ENCODE data around the gene LFNG.
"Not testable (repeated sequence)": the region's sequence is repeated elsewhere in the genome, so short reads cannot be mapped to it uniquely, and the experiment has no call there.

Gene LFNG

DNA sequence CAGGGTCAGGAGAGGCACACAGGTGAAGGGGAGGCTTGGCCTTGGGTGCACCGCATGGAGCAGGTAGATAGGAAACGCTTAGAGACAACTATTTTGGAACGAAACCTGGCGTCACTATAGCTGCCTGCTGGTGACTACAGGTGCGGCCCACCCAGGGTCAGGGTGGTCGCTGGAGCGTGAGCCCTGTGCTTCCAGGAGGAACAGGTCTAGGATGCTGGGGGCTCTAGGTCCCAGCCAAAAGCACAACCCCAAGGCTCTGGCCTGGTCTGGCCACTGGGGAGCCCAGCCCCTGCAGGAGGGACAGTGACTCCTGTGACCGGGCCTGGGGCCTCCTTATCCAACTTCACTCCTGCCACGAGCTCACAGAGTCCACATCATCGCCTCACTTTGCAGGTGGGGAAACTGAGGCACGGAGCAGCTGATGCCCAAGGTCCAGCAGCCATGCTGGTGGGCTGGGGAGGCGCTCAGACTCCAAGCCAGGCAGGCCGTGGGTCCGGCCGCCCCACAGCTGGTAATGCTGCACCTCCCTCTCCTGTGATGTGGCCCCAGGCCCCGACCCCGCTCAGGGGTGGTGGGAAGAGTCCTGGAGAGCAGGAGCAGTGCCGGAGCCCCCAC, 9.0 kb downstream of the LFNG start:
- no peak overlapping the region for H3K4me3 ChIP-seq (ENCODE audit: low read depth, low read length)
- ChIA-PET POLR2A (no interaction called here), CTCF (interaction anchor here (1.3 kb wide), 1 partner anchor 40 kb away, joined by 3 read pairs; no protein-coding TSS in a partner anchor)
- no peak for TF ChIP-seq CTCF (IDR thresholded peaks at IDR 0.05; ENCODE audit: insufficient read depth, low read length, missing control alignments)
- no peak for DNase-seq (ENCODE audit: low read depth, low spot score)

- DNase-seq (ENCODE audit: low read depth, low spot score), result no peak
- TF ChIP-seq CTCF (IDR thresholded peaks at IDR 0.05; ENCODE audit: insufficient read depth, low read length, missing control alignments), result no peak
- H3K4me3 ChIP-seq (ENCODE audit: low read depth, low read length), result no peak overlapping the region
- POLR2A ChIA-PET, result no interaction called here
- CTCF ChIA-PET, result interaction anchor here (0.5 to 1.8 kb wide), 3 partner anchors 9 to 49 kb away, joined by 3 to 5 read pairs (median 3); no protein-coding TSS in a partner anchor
Measured at GRCh38 chr7:2529161-2530070, 9.8 kb downstream of the LFNG start.

DNA sequence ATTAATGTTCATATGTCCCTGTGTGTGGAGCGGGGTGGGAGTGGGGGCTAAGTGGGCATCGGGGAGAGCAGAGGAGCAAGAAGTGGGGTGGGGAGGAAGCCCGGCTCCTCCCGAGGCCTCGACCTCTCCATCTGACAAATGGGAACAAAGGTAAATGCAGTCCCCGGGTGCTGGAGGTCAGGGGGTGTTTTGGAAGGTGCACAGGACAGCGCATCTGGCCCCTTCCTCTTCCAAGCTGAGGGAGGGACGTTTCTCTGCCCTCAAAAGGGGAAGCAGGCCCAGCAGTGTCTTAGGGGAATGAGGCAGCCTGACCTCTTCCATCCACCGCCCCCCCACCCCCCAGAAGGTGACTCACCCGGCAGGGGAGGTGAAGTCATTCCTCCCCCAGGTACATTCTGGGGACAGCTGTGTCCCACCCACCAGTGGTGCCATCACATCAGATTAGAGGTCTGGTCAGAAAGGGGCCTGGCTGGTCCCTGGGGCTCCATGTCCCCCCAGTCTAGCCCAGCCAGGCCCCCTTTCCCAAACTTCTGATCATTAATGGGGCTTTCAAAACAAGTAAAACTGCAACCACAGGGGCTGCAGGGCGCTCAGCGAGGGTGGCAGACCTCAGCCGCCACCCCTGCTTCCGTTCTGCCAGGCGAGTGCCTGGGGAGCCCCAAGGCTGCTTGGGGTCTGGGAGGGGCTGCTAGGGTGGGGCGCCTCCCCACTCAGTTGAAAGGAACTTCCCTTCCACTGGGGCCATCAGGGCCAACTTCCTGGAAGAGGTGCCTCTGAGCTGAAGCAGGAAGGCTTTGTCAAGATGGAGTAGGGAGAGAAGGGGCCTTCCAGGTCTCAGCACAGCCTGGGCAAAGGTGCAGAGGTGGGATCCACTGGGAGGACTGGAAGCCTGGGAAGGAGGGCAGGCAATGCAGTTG, 10.8 kb downstream of the LFNG start:
- ChIA-PET POLR2A (no interaction called here), CTCF (interaction anchor here (0.5 to 1.8 kb wide), 2 partner anchors 10 to 48 kb away, joined by 3 to 5 read pairs; no protein-coding TSS in a partner anchor)
- DNase-seq (ENCODE audit: low read depth, low spot score), result no peak
- TF ChIP-seq CTCF (IDR thresholded peaks at IDR 0.05; ENCODE audit: insufficient read depth, low read length, missing control alignments), result no peak
- H3K4me3 ChIP-seq (ENCODE audit: low read depth, low read length), result no peak overlapping the region

GRCh38 chr7:2530994-2531795, 11.6 kb downstream of the LFNG start:
- CTCF ChIA-PET, result interaction anchor here (1.8 kb wide), 1 partner anchor 11 kb away, joined by 5 read pairs; no protein-coding TSS in a partner anchor
- DNase-seq (ENCODE audit: low read depth, low spot score); H3K4me3 ChIP-seq (ENCODE audit: low read depth, low read length); POLR2A ChIA-PET: not testable (repeated sequence)

DNA sequence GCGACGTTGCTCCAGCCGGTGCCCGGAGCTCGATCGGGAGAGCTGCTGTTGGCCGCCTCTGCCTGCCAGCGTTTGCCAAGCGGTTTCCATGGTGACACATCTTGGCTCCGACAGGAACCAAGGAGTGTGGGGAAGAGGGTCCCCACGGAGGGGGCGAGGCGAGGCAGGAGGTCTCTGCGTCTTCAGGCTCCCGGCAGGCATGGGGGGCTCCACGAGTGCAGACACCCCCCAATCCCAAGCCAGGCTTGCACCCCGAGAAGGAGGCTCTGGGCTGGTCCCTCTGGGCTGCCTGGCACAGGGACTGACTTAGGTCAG, 12.2 kb downstream of the LFNG start:
- DNase-seq (ENCODE audit: low read depth, low spot score); POLR2A ChIA-PET; H3K4me3 ChIP-seq (ENCODE audit: low read depth, low read length); CTCF ChIA-PET: not testable (repeated sequence)

GRCh38 chr7:2532199-2532772, 12.7 kb downstream of the LFNG start:
- POLR2A ChIA-PET; H3K4me3 ChIP-seq (ENCODE audit: low read depth, low read length); CTCF ChIA-PET; DNase-seq (ENCODE audit: low read depth, low spot score): not testable (repeated sequence)

- DNase-seq (ENCODE audit: low read depth, low spot score); POLR2A ChIA-PET; CTCF ChIA-PET; H3K4me3 ChIP-seq (ENCODE audit: low read depth, low read length): not testable (repeated sequence)
Measured at GRCh38 chr7:2532816-2533215, 13.2 kb downstream of the LFNG start.

- CTCF ChIA-PET; H3K4me3 ChIP-seq (ENCODE audit: low read depth, low read length); DNase-seq (ENCODE audit: low read depth, low spot score); POLR2A ChIA-PET: not testable (repeated sequence)
Measured at GRCh38 chr7:2533566-2533965, 14.0 kb downstream of the LFNG start.

- H3K4me3 ChIP-seq (ENCODE audit: low read depth, low read length); CTCF ChIA-PET; DNase-seq (ENCODE audit: low read depth, low spot score); POLR2A ChIA-PET: not testable (repeated sequence)
Measured at GRCh38 chr7:2534214-2534613, 14.6 kb downstream of the LFNG start.

- CTCF ChIA-PET; H3K4me3 ChIP-seq (ENCODE audit: low read depth, low read length); POLR2A ChIA-PET; DNase-seq (ENCODE audit: low read depth, low spot score): not testable (repeated sequence)
Measured at GRCh38 chr7:2535872-2536627, 16.5 kb downstream of the LFNG start.
